Measurements from ENCODE around the gene TACC2. TPM values are rescaled to one million over a fixed set of nuclear protein-coding genes. Genes with fewer than 3 reads are reported as not detected.

TACC2 gene
- total RNA-seq, 4 donors from 2014 or later, result 63.1 to 102 (median 74.9) TPM

DNA sequence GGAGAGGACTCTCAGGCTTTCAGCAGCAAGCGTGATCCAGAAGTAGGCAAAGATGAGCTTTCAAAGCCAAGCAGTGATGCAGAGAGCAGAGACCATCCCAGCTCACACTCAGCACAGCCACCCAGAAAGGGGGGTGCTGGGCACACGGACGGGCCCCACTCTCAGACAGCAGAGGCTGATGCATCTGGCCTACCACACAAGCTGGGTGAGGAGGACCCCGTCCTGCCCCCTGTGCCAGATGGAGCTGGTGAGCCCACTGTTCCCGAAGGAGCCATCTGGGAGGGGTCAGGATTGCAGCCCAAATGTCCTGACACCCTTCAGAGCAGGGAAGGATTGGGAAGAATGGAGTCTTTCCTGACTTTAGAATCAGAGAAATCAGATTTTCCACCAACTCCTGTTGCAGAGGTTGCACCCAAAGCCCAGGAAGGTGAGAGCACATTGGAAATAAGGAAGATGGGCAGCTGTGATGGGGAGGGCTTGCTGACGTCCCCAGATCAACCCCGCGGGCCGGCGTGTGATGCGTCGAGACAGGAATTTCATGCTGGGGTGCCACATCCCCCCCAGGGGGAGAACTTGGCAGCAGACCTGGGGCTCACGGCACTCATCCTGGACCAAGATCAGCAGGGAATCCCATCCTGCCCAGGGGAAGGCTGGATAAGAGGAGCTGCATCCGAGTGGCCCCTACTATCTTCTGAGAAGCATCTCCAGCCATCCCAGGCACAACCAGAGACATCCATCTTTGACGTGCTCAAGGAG, 95.5 kb downstream of the TACC2 start:
- Histone ChIP-seq H3K4me1 (peaks cover 0 to 21% (median 0%) of the 10 kb centered on the region in 3 donors), H3K4me3 (no peak overlapping the region), H3K27ac (no peak overlapping the region), H3K36me3 (peaks cover 0 to 65% of the 10 kb centered on the region in 2 donors), H3K9me3 (no peaks in the 10 kb centered on the region), H3K27me3 (no peaks in the 10 kb centered on the region)
- no peak for ATAC-seq
- TF ChIP-seq POLR2AphosphoS5 (IDR thresholded peaks at IDR 0.05), result no peak
- TF ChIP-seq POLR2A (IDR thresholded peaks at IDR 0.05), result no peak
- TF ChIP-seq, protein P1, sequence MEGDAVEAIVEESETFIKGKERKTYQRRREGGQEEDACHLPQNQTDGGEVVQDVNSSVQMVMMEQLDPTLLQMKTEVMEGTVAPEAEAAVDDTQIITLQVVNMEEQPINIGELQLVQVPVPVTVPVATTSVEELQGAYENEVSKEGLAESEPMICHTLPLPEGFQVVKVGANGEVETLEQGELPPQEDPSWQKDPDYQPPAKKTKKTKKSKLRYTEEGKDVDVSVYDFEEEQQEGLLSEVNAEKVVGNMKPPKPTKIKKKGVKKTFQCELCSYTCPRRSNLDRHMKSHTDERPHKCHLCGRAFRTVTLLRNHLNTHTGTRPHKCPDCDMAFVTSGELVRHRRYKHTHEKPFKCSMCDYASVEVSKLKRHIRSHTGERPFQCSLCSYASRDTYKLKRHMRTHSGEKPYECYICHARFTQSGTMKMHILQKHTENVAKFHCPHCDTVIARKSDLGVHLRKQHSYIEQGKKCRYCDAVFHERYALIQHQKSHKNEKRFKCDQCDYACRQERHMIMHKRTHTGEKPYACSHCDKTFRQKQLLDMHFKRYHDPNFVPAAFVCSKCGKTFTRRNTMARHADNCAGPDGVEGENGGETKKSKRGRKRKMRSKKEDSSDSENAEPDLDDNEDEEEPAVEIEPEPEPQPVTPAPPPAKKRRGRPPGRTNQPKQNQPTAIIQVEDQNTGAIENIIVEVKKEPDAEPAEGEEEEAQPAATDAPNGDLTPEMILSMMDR (IDR thresholded peaks at IDR 0.05), result no peak
- TF ChIP-seq EP300 (IDR thresholded peaks at IDR 0.05), result no peak
- WGBS, 2 donors (ENCODE audit: low coverage in 1 of 2), result 83% methylated on average over 1 of the region's 15 CpGs; no CpG with 5 or more reads in 1 of the 2 donors

DNA sequence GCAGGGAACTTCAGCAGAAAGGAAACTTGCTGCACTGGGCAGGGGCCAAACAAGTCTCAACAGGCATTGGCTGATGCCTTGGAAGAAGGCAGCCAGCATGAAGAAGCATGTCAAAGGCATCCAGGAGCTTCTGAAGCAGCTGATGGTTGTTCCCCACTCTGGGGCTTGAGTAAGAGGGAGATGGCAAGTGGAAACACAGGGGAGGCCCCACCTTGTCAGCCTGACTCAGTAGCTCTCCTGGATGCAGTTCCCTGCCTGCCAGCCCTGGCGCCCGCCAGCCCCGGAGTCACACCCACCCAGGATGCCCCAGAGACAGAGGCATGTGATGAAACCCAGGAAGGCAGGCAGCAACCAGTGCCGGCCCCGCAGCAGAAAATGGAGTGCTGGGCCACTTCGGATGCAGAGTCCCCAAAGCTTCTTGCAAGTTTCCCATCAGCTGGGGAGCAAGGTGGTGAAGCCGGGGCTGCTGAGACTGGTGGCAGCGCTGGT, 96.5 kb downstream of the TACC2 start:
- Histone ChIP-seq H3K27ac (no peak overlapping the region), H3K27me3 (no peaks in the 10 kb centered on the region), H3K4me1 (peaks cover 0 to 18% (median 0%) of the 10 kb centered on the region in 3 donors), H3K4me3 (no peak overlapping the region), H3K9me3 (no peaks in the 10 kb centered on the region), H3K36me3 (peaks cover 0 to 70% of the 10 kb centered on the region in 2 donors)
- TF ChIP-seq POLR2AphosphoS5 (IDR thresholded peaks at IDR 0.05) (no peak), EP300 (IDR thresholded peaks at IDR 0.05) (no peak), POLR2A (IDR thresholded peaks at IDR 0.05) (no peak)
- TF ChIP-seq, protein P1 (IDR thresholded peaks at IDR 0.05), result no peak
- ATAC-seq, result no peak
- no CpG with 5 or more reads among the region's 8 CpGs for WGBS, 2 donors (ENCODE audit: low coverage in 1 of 2)

DNA sequence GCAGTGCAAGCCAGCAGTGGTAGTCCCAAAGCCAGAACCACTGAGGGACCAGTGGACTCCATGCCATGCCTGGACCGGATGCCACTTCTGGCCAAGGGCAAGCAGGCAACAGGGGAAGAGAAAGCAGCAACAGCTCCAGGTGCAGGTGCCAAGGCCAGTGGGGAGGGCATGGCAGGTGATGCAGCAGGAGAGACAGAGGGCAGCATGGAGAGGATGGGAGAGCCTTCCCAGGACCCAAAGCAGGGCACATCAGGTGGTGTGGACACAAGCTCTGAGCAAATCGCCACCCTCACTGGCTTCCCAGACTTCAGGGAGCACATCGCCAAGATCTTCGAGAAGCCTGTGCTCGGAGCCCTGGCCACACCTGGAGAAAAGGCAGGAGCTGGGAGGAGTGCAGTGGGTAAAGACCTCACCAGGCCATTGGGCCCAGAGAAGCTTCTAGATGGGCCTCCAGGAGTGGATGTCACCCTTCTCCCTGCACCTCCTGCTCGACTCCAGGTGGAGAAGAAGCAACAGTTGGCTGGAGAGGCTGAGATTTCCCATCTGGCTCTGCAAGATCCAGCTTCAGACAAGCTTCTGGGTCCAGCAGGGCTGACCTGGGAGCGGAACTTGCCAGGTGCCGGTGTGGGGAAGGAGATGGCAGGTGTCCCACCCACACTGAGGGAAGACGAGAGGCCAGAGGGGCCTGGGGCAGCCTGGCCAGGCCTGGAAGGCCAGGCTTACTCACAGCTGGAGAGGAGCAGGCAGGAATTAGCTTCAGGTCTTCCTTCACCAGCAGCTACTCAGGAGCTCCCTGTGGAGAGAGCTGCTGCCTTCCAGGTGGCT, 97.7 kb downstream of the TACC2 start:
- no peak for ATAC-seq
- Histone ChIP-seq H3K36me3 (peaks cover 0 to 82% of the 10 kb centered on the region in 2 donors), H3K27me3 (no peaks in the 10 kb centered on the region), H3K4me1 (peaks cover 0 to 18% (median 0%) of the 10 kb centered on the region in 3 donors), H3K4me3 (no peak overlapping the region), H3K27ac (no peak overlapping the region), H3K9me3 (no peaks in the 10 kb centered on the region)
- WGBS, 2 donors (ENCODE audit: low coverage in 1 of 2), result 85 to 87% methylated on average over 2 to 3 of the region's 9 CpGs
- TF ChIP-seq, protein P1 (IDR thresholded peaks at IDR 0.05), result no peak
- TF ChIP-seq POLR2AphosphoS5 (IDR thresholded peaks at IDR 0.05), result no peak
- no peak for TF ChIP-seq POLR2A (IDR thresholded peaks at IDR 0.05)
- TF ChIP-seq EP300 (IDR thresholded peaks at IDR 0.05), result no peak

DNA sequence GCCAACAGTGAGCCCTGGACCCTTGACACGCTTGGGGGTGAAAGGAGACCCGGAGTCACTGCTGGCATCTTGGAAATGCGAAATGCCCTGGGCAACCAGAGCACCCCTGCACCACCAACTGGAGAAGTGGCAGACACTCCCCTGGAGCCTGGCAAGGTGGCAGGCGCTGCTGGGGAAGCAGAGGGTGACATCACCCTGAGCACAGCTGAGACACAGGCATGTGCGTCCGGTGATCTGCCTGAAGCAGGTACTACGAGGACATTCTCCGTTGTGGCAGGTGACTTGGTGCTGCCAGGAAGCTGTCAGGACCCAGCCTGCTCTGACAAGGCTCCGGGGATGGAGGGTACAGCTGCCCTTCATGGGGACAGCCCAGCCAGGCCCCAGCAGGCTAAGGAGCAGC, 98.5 kb downstream of the TACC2 start:
- H3K4me3 ChIP-seq, result no peak overlapping the region
- H3K27ac ChIP-seq, result no peak overlapping the region
- H3K27me3 ChIP-seq, result no peaks in the 10 kb centered on the region
- TF ChIP-seq, protein P1 (IDR thresholded peaks at IDR 0.05), result no peak
- TF ChIP-seq POLR2A (IDR thresholded peaks at IDR 0.05) (no peak), EP300 (IDR thresholded peaks at IDR 0.05) (no peak), POLR2AphosphoS5 (IDR thresholded peaks at IDR 0.05) (no peak)
- H3K4me1 ChIP-seq, result peaks cover 0 to 11% (median 0%) of the 10 kb centered on the region in 3 donors
- H3K36me3 ChIP-seq, result peaks cover 0 to 86% of the 10 kb centered on the region in 2 donors
- ATAC-seq, result no peak
- no CpG with 5 or more reads among the region's 9 CpGs for WGBS, 2 donors (ENCODE audit: low coverage in 1 of 2)
- H3K9me3 ChIP-seq, result no peaks in the 10 kb centered on the region

All from gastroesophageal sphincter (tissue), 4 donors.